NCI-H2196 treated with DMSO at 0.1 percent for 48 hours (cell line): Measurements from ENCODE around the gene CRNN.
A peak's percentile ranks its signal among the peaks of the same experiment; 100 is the strongest.

Source experiments
- DNase-seq: peaks from one replicate; lab custom pipeline; 2025; ENCODE audit not compliant: unreplicated experiment; lab: John Stamatoyannopoulos, UW

The CRNN gene

GRCh38 chr1:152413909-152414308 lies at the start of gene CRNN:
CRNN (minus strand) TSS chr1:152414263; CDS start chr1:152412233, 2,030 bp downstream.
- DNase-seq = no peak

- no peak for DNase-seq
Observed at GRCh38 chr1:152462636-152463035, 48.6 kb upstream of the CRNN start.

- DNase-seq = peak; percentile 7
Observed at GRCh38 chr1:152461544-152461943, 47.5 kb upstream of the CRNN start.

DNA sequence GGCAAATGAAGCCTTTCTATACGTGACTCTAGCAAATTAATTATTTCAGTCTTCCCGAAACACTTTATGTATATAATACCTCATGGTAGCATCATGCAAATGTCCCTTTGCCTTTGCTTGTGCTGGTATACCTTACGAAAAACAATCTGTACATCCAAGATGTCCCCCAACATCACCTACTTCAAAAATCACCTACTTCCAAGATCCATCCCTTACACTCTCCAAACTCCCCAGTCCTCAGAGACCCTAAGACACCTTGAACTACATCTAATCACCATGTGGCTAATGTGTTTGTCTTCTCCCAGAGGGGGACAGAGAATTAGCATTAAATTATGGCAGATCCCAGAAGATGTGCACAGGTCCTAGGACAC lies 46.5 kb upstream of the CRNN start:
- DNase-seq = no peak

GRCh38 chr1:152459596-152460528 lies 45.8 kb upstream of the CRNN start:
- no peak for DNase-seq

GRCh38 chr1:152458384-152459185 lies 44.5 kb upstream of the CRNN start:
- DNase-seq = peak; percentile 12

DNA sequence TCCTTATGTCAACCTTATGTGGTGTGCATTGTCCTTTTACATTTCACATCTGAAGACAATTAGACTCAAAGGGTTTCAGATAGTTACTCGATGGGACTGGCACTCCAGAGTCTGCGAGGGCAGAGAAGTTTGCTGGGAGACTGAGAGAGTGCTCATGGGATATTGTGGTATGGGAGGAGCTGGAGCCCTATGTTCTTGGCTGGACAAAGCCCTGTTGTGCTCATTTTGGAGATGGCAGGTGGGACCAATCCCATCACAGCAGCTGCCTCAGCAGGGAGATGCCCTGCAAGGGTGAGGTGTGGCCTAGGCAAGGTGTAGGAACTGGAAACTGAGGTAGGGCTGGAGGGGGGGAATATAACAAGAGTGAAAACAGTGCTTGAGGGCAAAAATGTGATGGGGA lies 43.5 kb upstream of the CRNN start:
- no peak for DNase-seq

- no peak for DNase-seq
Observed at GRCh38 chr1:152457071-152457470, 43.0 kb upstream of the CRNN start.

- DNase-seq = no peak
Observed at GRCh38 chr1:152451254-152451653, 37.2 kb upstream of the CRNN start.

DNA sequence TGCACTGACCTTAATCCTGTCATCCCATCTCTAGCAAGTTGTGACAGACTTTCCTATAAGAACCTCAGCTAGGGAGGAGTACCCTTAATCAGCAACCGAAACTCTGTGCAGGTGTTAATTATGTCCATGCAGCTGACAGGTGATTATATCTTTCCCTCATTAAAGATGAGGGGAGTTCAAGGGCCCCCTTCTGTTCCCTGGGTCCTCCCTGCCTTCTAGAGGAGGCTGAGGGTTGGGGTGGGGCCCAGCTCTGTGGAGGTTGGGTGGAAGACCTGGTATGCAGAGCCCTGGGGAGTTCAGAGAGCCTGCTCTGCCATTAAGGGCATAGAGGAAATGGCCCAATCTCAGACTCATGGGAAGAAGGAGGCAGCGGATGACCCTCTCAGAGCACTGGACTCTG lies 35.6 kb upstream of the CRNN start:
- no peak for DNase-seq

- no peak for DNase-seq
Observed at GRCh38 chr1:152448496-152448895, 34.4 kb upstream of the CRNN start.

GRCh38 chr1:152448095-152448494 lies 34.0 kb upstream of the CRNN start:
- no peak for DNase-seq

DNA sequence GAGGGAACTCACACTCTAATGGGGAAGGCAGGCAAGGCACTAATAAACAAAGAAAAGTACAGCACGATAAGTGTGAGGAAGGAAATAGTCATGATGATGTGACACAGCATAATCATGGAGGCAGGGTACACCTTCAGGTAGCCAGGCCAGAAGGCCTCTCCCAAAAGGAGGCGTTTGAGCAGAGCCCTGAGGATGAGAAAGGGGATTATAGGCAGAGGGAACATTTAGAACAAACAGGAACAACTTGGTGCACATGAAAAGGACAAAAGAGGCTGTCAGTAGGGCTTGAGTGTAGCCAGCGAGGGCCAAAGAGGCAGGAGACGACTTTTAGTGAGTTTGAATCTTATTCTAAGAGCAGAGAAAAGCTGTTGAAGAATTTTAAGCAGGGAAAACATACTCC lies 33.4 kb upstream of the CRNN start:
- DNase-seq = no peak

- no peak for DNase-seq
Observed at GRCh38 chr1:152444045-152444444, 30.0 kb upstream of the CRNN start.

DNA sequence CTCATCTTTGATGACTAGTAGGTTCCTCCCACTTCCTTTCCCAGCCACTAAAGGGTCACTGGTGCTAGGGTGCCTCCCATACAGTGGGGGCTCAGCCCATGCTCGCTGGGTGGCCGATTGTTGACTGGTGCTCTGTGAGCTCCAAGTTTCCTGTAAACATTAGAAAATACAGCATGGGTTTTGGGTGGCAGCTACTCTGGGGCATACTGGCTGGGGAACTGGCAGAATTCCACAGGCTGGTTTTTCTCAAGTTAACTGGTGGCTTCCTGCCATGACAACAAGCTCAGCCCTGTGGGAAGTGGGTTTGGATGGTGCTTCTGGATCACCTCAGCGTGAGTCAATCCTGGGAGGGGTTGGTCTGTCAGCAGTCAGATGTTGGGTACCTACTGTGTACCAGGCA lies 28.7 kb upstream of the CRNN start:
- no peak for DNase-seq

- DNase-seq = no peak
Observed at GRCh38 chr1:152442301-152442700, 28.2 kb upstream of the CRNN start.

GRCh38 chr1:152441756-152442155 lies 27.7 kb upstream of the CRNN start:
- DNase-seq = no peak

- peak; percentile 5 for DNase-seq
Observed at GRCh38 chr1:152440635-152441471, 26.8 kb upstream of the CRNN start.

- no peak for DNase-seq
Observed at GRCh38 chr1:152436593-152437496, 22.8 kb upstream of the CRNN start.

DNA sequence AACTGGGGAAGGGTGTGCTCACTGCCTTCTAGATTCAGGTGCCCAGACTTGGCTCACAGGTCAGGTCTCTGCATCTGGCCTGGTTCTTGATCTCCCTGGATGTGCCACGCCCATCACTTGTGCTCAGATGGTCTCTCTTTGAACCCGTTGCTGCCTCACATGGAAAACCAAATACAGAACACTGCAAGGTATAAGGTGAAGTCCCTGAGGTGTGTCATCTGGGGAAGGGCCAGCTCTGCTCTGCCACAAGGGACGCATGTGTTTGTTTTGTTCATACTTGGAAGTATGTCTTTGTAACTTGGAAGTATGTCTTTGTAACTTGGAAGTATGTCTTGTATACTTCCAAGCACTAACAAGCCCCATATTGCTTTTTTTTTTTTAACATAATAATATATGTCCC lies 13.4 kb upstream of the CRNN start:
- no peak for DNase-seq
